ENCODE data around the gene CANT1. TPM values are rescaled to one million over a fixed set of nuclear protein-coding genes. Genes with fewer than 3 reads are reported as not detected.

CANT1 gene
- total and polyA plus RNA-seq, 2 of the 13 experiments (the other 11 are each of a cell fraction or from before 2014, with no cell fraction given) = 34.1 to 42.1 TPM

- TF ChIP-seq RNF2 (conservative IDR thresholded peaks at IDR 0.05; ENCODE audit: low read depth) = no peak
- no peak for TF ChIP-seq FOXM1 (CRISPR knock-in tag; IDR thresholded peaks at IDR 0.05)
- TF ChIP-seq ZC3H4 (CRISPR knock-in tag; IDR thresholded peaks at IDR 0.05; ENCODE audit: borderline replicate concordance) = peak; percentile 29; the same call in 1 of the 2 replicates
- TF ChIP-seq POLR2G (IDR thresholded peaks at IDR 0.05; ENCODE audit: low read depth, low read length) = peak; percentile 53; the same call in 1 of the 2 replicates
- 0 out of 2 replicates have a peak, but pooled peaks have one; percentile 32 for TF ChIP-seq MEIS1 (CRISPR knock-in tag; IDR thresholded peaks at IDR 0.05; ENCODE audit: borderline replicate concordance)
- peak; percentile 89 for TF ChIP-seq HNRNPLL (IDR thresholded peaks at IDR 0.05; ENCODE audit: low read depth, low read length, poor library complexity, severe bottlenecking)
- TF ChIP-seq HNRNPL (IDR thresholded peaks at IDR 0.05; ENCODE audit: low read depth, low read length) = 0 out of 2 replicates have a peak, but pooled peaks have one; percentile 59
- no peak for TF ChIP-seq MEF2D (CRISPR knock-in tag; IDR thresholded peaks at IDR 0.05)
- 0 out of 2 replicates have a peak, but pooled peaks have one; percentile 26 for TF ChIP-seq RXRA (CRISPR knock-in tag; IDR thresholded peaks at IDR 0.05)
- TF ChIP-seq ZNF619 (CRISPR knock-in tag; IDR thresholded peaks at IDR 0.05) = 0 out of 2 replicates have a peak, but pooled peaks have one; percentile 6
Measured at GRCh38 chr17:78972507-78973105, 37.0 kb downstream of the CANT1 start (continued).

- Histone ChIP-seq H3K4me3 (replicated peaks in 1 of 3; ENCODE audit: insufficient read depth in 1 of 3, low read depth in 2 of 3, low read length in 3 of 3) (no peak overlapping the region), H2AFZ (ENCODE audit: low read length) (no peak overlapping the region), H3K9me3 (ENCODE audit: low read length) (no peaks in the 10 kb centered on the region), H3K4me1 (ENCODE audit: insufficient read depth, low read length) (peaks cover 35% of the 10 kb centered on the region), H4K20me1 (ENCODE audit: insufficient read depth, low read length) (peaks cover 8% of the 10 kb centered on the region; the same call in 1 of the 2 replicates), H3K9ac (ENCODE audit: insufficient read depth, low read depth, low read length) (no peak overlapping the region), H3K27ac (ENCODE audit: extremely low read length, insufficient read depth, low read length) (no peak overlapping the region), H3K79me2 (ENCODE audit: insufficient read depth, low read length) (peaks cover 7% of the 10 kb centered on the region), H3K36me3 (replicated peaks in 1 of 2; ENCODE audit: control insufficient read depth in 1 of 2, insufficient read depth in 2 of 2, low read length in 2 of 2) (peaks cover 8 to 43% of the 10 kb centered on the region in 2 experiments), H3K27me3 (ENCODE audit: control insufficient read depth in 1 of 2, insufficient read depth in 2 of 2, low read length in 2 of 2) (no peaks in the 10 kb centered on the region), H3K4me2 (ENCODE audit: low read depth, low read length) (no peak overlapping the region)
- DNase-seq (ENCODE audit: low spot score) (no peak), FAIRE-seq (no peak), ATAC-seq (no peak; the same call in 2 of the 3 replicates)
- ChIA-PET CTCF (ENCODE audit: low intra/inter-chr PET ratio, low total read pairs) (interaction anchor here (1.4 to 3.0 kb wide), 3 partner anchors 89 to 129 kb away, joined by 5 to 35 read pairs (median 7); no protein-coding TSS in a partner anchor), POLR2A (interaction anchor here (0.7 to 5.1 kb wide), 8 partner anchors 8 to 131 kb away, joined by 3 to 25 read pairs (median 8); partner anchors contain the start of genes CANT1 and LGALS3BP)
- in situ Hi-C loops (cut with HindIII; ENCODE audit: extremely low pct_ligation_motif_present, low pct_unique_long_range_greater_than_20kb) = loop anchor here (5.0 kb wide), 1 partner anchor 90 kb away; no protein-coding TSS in a partner anchor
- BruUV-seq (replicated peaks) = no TSS peak
- intact Hi-C loops (cut with micrococcal nuclease; ENCODE audit: unreplicated experiment) = loop anchor here (1.0 kb wide), 1 partner anchor 107 kb away; no protein-coding TSS in a partner anchor
- WGBS (ENCODE audit: low lambda C conversion rate) = 94% methylated on average over 19 of the region's 22 CpGs
- TF ChIP-seq POLR2AphosphoS5 (IDR thresholded peaks at IDR 0.05; ENCODE audit: low read depth, low read length) = peak; percentile 27; the same call in 1 of the 2 replicates
- no peak for TF ChIP-seq E2F2 (CRISPR knock-in tag; IDR thresholded peaks at IDR 0.05; ENCODE audit: borderline replicate concordance)
- TF ChIP-seq ZNF281 (CRISPR knock-in tag; IDR thresholded peaks at IDR 0.05; ENCODE audit: borderline replicate concordance) = no peak
- TF ChIP-seq CREBL2 (CRISPR knock-in tag; IDR thresholded peaks at IDR 0.05; ENCODE audit: borderline replicate concordance) = peak; percentile 36; the same call in 1 of the 2 replicates
- TF ChIP-seq CENPT (CRISPR knock-in tag; IDR thresholded peaks at IDR 0.05; ENCODE audit: low read depth) = 0 out of 2 replicates have a peak, but pooled peaks have one; percentile 42
- peak; percentile 7; the same call in 1 of the 2 replicates for TF ChIP-seq SPEN (CRISPR knock-in tag; IDR thresholded peaks at IDR 0.05; ENCODE audit: low read depth)
- TF ChIP-seq ZNF563 (CRISPR knock-in tag; IDR thresholded peaks at IDR 0.05) = 0 out of 2 replicates have a peak, but pooled peaks have one; percentile 40
Measured at GRCh38 chr17:78971756-78972506, 37.6 kb downstream of the CANT1 start.
